Amniotic stem cell (primary cell): Measurements from ENCODE around the gene LHFPL4.
"Not testable (repeated sequence)": the region's sequence is repeated elsewhere in the genome, so short reads cannot be mapped to it uniquely, and the experiment has no call there.

ENCODE experiments used
- DNase-seq: peaks from one replicate; lab custom pipeline; 2025; lab: John Stamatoyannopoulos, UW

The LHFPL4 gene

GRCh38 chr3:9553021-9553947 is at the start of gene LHFPL4:
LHFPL4 (minus strand) TSS chr3:9553822; CDS start chr3:9552679, 1,143 bp downstream.
- no peak for DNase-seq

GRCh38 chr3:9602620-9603019 is 49.0 kb upstream of the LHFPL4 start:
- DNase-seq = no peak

GRCh38 chr3:9601006-9601581 is 47.5 kb upstream of the LHFPL4 start:
- not testable (repeated sequence) for DNase-seq

- no peak for DNase-seq
Measured at GRCh38 chr3:9600597-9600996, 47.0 kb upstream of the LHFPL4 start.

GRCh38 chr3:9598783-9599387 is 45.3 kb upstream of the LHFPL4 start:
- DNase-seq = no peak

- no peak for DNase-seq
Measured at GRCh38 chr3:9595877-9596276, 42.3 kb upstream of the LHFPL4 start.

- not testable (repeated sequence) for DNase-seq
Measured at GRCh38 chr3:9591781-9592180, 38.2 kb upstream of the LHFPL4 start.

- no peak for DNase-seq
Measured at GRCh38 chr3:9590282-9590791, 36.7 kb upstream of the LHFPL4 start.

GRCh38 chr3:9583792-9584191 is 30.2 kb upstream of the LHFPL4 start:
- DNase-seq = no peak

- no peak for DNase-seq
Measured at GRCh38 chr3:9583371-9583770, 29.7 kb upstream of the LHFPL4 start.

GRCh38 chr3:9582332-9582731 is 28.7 kb upstream of the LHFPL4 start:
- DNase-seq = no peak

GRCh38 chr3:9581742-9582141 is 28.1 kb upstream of the LHFPL4 start:
- no peak for DNase-seq

- DNase-seq = no peak
Measured at GRCh38 chr3:9569054-9569453, 15.4 kb upstream of the LHFPL4 start.

- no peak for DNase-seq
Measured at GRCh38 chr3:9565316-9565715, 11.7 kb upstream of the LHFPL4 start.

- DNase-seq = no peak
Measured at GRCh38 chr3:9563851-9564250, 10.2 kb upstream of the LHFPL4 start.

GRCh38 chr3:9560056-9560455 is 6.4 kb upstream of the LHFPL4 start:
- DNase-seq = not testable (repeated sequence)

- no peak for DNase-seq
Measured at GRCh38 chr3:9553948-9554513, 409 bp upstream of the LHFPL4 start.

GRCh38 chr3:9552252-9552999 is 1.2 kb downstream of the LHFPL4 start:
- no peak for DNase-seq

- DNase-seq = no peak
Measured at GRCh38 chr3:9550999-9551398, 2.6 kb downstream of the LHFPL4 start.

GRCh38 chr3:9549600-9549999 is 4.0 kb downstream of the LHFPL4 start:
- no peak for DNase-seq

- DNase-seq = no peak
Measured at GRCh38 chr3:9548991-9549390, 4.6 kb downstream of the LHFPL4 start.

GRCh38 chr3:9542182-9542581 is 11.4 kb downstream of the LHFPL4 start:
- no peak for DNase-seq
